ENCODE measurements around the gene GPR132.
"Not testable (repeated sequence)": the region's sequence is repeated elsewhere in the genome, so short reads cannot be mapped to it uniquely, and the experiment has no call there.

The GPR132 gene

DNA sequence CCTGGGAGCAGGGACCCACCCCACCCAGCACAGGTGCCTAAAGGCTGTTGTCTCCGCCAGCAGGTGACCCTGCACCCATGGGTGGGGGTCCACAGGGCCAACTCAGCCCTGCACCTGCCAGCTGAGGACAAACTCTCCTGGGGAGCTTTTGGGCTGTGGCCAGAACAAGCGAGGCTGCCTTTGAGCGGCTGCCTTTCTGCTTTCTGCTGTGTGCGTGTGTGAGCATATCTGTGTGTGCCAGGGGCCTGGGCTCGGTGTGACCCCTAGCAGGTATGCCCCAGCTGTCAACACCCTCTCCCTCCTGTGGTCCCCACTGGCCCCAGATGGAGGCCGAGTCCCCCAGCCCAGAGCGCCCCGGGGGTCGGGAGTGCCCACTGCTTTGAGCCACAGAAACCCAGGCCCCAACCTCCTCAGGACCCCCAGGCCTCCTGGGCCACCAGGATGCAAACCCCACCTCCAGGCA lies 25.9 kb upstream of the GPR132 start:
- no peak for DNase-seq

DNA sequence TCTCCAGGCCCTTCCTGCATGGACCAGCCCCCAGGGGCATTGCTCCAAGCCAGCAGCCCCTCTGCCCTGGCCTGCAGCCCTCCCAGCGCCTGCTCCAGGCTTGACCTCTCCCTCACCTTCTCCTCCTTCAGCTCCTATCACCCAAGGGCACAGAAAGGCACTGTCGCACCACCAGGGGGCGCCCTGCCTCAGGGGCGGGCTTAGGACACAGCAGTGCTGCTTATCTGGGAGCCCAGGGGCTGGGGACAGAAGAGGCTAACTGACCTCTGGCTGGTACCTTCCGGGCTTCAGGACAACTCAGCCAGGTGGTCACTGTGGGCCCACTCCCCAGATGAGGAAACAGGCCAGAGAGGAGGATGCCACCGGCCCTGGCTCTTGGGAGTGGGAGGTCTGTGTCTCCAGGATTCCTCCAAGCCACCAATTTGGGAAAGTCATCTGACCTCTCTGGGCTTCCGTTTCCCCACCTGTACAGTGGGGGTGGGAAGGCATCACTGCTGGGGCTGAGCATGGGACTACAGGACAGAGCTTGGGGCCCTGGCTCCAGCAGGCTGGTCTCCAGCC lies 25.3 kb upstream of the GPR132 start:
- DNase-seq, result peak; percentile 74

DNA sequence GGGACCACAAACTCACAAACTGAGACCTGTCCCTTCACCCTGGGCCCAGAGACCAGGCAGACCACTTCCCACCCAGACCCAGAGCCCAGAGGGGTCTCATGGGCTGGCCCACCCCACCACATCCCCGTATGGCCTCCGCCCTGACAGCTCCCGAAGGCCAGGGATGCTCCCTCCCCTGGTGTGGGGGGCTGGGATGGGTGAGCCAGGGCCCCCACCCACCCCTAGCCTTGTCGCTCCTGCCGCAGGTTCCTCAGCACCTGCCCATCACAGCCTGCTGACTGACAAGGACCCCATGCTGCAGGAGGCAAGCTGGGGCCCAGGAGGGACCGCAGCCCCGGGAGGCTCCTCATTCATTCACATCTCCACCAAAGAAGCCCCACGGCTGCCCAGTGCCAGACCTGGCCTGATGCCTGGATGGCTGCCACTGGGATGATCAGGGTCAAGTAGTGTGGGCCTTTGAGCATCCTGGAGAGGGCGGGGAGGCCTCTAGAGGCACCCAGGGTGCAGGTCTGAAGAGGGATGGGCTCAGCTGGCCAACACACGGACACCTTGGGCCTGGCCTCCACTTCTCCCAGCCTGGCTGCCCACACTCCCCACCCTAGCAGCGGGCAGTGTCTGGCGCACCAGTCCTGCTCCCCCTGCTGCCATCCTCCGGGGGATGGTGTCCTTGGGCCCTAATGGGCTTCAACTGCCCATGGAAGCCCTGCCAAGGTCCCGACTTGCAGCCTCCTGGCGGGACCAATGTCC lies 24.7 kb upstream of the GPR132 start:
- no peak for DNase-seq

DNA sequence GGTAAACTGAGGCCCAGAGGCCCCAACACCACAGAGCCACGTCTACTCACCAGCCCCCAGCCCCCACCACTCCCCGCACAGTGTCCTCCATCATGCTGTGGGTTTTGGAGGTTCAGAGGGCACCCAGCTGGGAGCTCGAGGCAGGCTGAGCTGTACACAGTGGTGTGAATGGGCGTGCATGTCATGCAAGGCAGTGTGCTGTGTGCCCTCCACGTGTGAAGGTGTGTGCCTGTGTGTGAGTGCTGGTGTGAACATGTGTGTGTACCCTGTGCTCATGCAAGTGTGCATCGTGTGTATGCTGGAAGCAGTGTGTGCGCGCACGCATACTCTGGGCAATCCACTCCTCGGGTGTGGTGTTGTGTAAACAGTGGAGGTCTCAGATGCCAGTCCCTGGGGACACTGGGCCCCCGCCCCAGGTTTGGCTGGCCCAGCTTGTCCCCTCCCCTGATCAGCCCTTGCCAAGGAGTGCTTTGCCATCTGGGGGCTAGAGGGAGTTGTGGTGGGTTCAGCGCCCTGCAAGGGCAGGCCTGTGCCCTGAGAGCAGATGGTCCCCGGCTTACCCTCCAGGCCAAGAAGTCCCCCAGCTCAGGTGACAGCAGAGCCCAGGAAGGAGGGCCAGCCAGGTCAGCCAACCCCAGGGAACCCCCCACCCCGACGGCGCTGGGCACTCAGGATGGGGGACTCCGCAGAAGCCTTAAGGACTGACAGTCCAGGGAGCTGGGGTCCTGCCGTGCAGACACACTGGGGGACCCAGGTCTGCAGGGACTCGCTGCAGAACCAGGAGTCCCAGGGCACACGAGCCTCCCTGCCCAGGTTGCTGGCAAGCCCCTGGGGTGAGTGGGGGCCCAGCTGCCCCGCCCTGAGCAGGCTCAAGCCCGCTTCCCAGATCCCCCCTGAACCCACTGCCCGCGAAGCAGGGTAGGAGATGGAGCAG lies 23.8 kb upstream of the GPR132 start:
- DNase-seq, result no peak

DNA sequence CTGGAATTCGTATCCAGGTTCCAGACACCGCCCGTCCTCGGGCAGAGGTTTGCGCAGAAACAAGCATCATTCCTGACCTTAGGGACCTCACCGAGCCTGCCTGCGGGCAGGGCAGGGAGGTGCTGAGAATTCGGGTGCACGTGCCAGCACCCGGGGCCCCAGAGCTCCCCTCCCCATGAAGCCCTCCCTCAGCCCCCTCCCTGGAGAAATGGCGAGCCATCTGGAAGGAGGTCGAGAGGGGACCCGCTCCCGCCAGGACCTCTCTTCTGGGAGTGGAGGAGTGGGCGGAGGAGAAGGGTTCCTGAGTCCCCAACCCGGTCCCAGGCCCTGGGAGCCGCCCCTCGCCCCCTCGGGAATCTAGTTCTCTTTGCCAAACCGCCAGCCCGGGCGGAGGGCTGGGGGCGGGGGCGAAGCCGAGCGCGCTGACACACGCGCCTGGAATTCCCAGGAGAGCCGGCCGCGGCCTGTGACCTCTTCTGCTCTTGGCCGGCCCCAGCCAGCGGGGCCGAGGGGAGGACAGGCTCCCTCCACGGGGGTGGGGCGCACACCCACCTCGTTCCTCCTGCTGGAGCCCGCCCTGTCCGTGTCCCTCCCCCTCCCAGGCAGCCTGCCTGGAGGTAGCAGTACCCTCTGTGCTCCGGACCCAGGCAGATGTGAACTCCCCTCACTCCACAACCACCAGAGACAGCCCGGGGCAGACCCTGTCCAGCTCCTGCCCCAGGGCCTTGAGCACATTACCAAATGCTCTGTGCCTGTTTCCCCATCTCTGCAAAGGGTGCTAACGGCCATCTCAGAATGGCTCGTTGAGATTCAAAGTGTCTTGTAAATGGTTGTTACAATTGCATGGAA lies 23.0 kb upstream of the GPR132 start:
- no peak for DNase-seq

DNA sequence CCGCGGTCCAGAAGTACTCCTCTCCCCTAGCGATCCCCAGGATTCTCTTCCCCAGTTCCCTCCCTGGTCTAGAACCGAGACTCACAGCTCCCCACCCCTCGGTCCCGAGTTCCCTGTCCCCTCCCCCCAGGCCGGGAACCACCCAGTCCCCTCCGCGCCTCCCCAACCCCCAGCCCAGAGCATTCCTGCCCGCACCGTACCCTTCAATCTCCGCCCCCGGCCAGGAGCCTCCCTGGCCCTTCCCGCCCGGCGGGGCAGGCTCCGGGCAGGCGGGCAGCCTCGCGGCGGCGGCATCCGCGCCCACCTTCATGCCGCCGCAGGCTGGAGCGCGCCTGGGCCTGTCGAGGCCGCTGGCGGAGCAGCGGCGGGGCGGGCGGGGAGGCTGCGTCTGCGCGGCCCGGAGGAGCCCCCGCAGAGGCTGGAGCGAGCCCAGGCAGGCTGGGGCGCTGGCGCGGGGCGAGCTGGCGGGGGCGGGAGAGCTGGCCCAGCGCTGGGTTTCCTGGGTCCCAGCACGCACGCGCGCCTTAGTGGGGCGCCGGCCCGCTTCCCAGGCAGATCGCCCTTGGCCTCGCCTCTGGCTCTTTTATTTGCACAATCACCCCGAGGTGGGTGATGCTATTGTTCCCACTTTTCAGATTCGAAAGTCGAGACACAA lies 22.2 kb upstream of the GPR132 start:
- DNase-seq, result no peak

DNA sequence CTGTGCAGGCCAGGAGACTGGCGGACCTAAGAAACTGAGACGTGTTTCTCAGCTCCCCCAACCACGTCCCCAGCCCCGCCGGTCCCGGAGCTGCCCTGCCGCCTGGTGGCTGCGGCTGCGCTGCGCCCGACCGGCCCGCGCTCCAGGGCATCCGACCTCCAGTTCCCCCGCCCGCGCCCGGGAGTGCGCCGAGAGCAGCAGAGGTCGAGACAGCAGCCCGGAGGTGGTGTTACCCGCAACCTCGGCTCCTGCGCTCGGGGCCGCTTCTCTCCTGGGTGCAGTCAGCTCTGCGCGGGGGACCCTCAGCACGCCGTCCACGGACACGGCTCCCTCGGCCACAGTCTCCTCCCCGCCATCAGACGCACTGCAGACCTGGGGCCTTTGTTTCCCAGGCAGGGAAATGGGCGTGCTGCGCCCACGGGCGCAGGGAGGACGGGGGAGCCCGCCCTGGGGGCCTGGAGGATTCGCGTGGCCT lies 21.6 kb upstream of the GPR132 start:
- peak; percentile 81 for DNase-seq

DNA sequence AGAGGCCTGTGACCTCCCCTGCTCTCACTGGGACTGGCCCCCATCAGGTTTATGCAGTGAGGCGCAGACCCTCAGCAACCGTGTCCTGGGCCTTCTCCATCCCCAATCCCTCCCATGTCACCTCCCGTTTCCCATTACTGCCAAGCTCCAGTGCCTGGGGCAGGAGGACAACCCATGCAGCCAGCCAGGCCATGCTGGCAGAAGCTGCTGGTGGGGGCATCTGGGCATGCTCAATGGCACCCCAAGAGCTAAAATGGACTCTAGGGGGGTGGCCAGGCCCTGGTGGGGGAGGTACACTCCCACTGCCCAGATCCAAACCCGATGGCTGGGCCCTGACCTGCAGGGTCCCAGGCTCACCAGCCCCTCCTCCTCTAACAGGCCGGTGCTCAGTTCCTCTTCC lies 20.5 kb upstream of the GPR132 start:
- DNase-seq, result no peak

DNA sequence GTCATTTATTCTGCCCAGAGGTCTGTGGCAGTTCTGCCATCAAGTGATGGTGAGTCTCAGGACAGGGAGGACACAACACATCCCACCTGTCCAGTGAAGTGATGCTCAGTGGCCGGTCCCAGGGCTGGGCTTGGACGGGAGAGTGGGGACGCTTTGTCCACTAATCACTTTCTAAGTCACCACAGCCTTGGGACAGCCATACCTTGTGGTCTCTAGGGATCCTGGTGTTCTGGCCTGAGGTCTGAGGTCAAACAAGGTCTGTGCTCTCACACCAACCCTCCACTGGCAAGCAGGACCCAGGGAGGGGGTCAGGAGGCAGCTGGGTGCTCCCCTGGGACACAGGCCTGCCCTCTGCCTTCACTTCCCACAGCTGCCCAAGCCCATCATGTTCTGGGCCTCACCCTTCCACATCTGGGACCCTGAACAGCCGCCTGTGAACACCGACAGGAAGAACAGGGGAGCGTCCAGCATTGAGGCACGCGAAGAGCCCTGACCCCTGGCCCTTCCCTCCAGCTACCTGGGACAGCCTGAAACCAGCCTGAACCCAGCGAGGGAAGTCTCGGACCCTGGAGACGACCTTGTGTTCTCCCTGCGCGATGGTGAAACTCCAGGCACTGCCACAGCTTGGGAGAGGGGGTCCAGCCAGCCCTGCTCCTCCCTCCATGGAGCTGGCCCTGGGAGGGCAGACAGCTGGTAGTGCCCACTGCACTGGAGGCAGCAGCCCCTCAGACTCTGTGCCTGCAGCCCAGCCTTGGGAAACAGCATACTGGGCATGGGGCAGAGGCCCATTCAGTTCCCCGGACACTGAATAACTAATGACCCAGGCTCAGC lies 19.7 kb upstream of the GPR132 start:
- DNase-seq, result no peak

DNA sequence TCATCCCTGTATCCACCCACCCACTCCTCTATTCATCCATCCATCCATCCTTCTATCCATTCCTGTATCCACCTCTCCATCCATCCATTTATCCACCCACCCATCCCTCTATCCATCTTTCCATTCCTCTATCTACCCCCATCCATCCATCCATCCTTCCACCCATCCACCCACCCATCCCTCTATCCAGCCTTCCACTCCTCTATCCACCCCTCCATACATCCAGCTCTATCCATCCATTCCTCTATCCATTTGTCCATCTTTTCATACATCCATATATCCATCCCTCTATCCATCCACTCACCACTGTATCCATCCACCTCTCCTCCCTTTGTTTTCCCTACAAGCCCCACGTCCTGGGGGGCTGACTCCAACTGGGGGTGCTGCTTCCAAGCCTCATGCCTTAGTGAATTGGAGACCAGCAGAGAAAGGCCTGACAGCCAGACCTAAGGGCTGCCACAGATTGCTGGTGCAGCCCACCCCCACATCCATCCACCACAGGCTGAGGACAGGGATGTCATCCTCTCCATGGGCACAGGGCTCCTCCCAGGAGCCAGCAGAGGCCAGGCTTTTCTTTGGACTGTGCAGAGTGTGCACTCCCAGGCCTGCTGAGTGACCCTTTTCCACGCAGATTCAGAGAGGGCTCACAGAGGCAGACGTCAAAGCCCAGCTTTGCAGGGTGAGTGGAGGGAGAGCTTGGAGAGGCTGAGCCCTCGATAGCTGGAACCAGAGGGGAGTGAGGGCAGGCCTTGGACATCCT lies 18.9 kb upstream of the GPR132 start:
- no peak for DNase-seq

DNA sequence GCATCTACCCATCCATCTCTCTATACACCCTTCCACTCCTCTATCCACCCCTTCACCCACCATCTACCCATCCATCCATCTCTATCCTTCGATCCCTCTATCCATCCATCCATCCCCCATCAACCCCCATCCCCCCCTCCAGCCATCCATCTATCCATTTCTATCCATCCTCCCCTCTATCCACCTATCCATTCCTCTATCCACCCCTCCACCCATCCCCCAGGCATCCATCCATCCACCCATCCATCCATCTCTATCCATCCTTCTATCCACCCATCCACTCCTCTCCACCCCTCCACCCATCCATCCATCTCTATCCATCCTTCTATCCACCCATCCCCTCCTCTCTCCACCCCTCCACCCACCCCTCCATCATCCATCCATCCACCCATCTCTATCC lies 17.5 kb upstream of the GPR132 start:
- DNase-seq, result no peak

DNA sequence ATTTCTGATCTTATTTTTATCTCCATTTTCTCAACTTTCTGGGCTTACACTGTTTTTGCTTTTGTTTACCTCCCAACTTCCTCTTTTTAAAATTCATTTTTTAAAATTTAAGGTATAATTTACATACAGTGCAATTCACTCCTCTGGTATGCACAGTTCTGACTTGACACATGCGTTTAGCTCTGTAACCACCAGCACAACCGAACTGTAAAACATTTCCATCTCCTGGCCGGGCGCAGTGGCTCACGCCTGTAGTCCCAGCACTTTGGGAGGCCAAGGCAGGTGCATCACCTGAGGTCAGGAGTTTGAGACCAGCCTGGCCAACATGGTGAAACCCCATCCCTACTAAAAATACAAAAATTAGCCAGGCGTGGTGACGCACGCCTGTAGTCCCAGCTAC lies 16.2 kb upstream of the GPR132 start:
- not testable (repeated sequence) for DNase-seq

DNA sequence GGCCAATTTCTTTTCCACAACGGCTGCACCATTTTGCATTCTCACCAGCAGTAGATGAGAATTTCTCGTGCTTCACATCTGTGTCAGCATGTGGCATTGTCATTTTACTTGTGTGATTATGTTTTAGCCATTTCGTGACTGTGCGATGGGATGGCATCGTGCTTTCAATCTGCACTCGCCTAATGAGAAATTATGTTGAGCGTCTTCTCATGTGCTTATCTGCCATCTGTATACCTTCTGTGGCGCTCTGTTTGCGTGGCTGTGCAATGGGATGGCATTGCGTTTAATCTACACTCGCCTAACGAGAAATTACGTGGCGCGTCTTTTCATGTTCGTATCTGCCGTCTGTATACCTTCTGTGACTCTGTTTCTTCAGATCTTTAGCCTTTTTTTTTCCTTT lies 14.9 kb upstream of the GPR132 start:
- DNase-seq, result no peak

DNA sequence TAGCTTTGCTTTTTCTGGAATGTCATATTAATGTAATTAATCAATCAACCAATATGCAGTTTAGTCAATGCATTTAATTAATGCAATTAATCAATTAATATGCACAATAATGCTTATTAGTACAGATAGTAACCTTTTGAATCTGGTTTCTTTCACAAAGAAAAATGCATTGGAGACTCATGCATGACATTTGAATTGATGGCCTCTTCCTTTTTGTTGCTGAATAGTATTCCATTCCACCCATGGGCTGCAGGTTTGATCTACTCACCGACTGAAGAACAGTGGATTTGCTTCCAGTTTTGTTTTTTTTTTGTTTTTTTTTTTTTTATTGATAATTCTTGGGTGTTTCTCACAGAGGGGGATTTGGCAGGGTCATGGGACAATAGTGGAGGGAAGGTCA lies 13.1 kb upstream of the GPR132 start:
- DNase-seq, result no peak

DNA sequence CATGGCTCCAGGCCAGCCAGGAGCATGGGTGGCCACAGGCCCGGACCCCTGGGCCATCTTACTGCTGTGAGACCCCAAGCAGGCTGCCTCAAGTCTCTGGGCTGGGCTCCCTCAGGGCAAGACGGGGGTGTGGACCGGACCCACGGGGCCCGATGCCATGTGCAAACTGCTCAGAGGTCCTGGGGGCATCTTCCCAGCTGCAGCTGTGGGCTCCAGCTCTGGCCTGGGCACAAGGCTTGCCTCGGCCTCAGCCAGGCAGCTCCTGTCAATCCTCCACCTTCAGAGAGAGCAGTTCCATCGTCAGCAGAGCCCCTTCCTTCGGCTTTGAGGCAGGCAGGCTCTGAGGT lies 12.4 kb upstream of the GPR132 start:
- DNase-seq, result no peak

DNA sequence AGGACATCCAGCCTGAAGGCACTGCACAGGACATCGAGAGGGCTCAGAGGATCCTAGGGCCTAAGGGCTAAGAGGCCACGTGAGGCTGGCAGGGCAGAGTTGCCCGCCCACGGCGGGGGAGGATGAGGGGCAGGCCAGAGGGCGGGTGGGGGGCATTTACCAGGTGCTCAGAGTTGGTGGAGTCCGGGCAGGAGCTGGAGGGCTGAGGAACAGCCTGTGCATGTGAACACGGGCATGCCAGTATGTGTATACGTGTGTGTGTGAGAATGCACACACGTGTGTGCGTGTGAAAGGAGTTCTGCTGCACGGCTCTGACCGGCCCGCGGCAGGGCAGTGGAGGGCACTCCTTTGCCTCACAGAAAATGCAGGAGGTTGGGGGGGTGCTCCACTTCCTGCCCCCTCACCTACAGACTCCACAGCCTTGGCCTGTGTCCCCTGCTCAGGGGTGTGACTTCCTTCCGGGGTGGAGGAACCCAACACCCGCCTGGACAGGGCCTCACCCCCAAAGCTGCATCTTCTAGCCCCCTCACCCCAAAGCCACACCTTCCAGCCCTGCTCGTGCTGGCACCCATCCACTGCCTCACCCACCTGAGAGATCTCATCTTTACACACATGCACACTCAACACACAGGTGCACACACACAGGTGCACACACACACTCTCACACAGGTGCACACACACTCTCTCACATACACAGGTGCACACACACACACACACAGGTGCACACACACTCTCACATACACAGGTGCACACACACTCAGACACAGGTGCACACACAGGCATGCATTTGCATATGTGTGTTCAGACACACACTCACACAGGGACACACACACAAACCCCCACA lies 11.8 kb upstream of the GPR132 start:
- no peak for DNase-seq

DNA sequence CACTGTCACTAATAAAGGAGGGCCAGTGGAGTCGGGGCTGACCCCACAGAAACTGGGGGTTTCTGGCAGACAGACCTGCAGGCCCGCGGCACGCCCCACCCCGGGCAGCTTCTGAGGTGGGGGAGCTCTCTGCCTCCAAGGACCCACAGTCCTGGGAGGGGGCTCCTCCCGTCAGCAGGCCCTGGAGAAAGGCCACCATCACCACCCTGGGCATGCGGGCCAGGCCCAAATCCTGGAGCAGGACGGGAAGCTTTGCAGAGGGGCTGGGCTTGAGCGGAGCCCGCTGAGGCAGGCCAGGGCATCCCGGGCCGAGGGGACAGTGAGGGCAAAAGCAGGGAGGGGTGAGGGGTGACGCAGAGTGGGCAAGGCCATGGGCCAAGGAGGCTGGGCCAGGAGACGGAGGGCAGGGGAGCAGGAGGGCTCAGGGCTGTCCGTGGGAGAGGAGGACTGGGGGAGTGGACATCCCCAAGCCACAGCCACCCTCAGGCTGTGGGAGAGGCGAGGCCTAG lies 11.1 kb upstream of the GPR132 start:
- no peak for DNase-seq

DNA sequence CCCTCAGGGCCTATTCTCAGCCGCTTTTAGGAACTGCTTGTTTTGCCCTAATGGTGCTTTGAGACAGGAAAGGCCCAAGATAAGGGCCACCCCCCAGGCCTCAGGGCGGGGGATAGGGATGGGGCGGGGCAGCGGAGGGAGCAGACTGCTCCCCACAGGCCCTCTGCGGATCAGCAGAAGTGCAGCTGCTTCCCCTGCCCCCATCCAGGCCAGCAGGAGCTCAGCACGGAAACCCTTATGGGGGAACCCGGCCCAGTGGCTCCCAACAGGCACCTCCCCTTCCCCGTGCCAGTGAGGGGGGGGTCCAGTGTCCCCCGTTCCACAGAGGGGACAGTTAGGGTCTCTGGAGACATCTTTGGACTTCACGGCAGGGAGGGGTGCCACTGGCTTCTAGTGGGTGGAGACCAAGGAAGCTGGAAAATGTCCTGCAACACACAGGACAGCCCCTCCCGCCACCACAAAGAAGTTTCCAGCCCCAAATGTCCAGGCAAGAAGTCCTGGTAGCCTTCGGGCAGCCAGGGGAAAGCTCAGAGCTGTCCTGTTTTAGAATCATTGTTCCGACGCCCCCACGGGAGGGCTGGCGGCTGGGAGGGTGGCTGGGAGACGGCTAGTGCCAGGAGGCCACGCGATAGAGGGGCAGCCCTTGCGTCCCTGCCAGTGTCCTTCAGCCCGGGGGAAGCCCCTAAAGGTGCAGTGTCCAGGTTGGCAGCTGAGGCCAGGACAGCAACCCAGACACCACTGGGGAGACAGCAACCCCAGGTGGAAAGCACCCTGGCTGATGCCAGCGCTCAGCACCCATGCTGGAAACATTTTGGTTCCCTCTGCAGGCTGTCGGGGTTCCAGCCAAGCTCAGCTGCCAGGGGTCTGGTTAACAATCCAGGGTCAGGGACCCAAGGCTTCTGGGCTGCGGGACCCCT lies 10.4 kb upstream of the GPR132 start:
- no peak for DNase-seq
